ENCODE results near the gene AJAP1.

- TF ChIP-seq, protein P1, sequence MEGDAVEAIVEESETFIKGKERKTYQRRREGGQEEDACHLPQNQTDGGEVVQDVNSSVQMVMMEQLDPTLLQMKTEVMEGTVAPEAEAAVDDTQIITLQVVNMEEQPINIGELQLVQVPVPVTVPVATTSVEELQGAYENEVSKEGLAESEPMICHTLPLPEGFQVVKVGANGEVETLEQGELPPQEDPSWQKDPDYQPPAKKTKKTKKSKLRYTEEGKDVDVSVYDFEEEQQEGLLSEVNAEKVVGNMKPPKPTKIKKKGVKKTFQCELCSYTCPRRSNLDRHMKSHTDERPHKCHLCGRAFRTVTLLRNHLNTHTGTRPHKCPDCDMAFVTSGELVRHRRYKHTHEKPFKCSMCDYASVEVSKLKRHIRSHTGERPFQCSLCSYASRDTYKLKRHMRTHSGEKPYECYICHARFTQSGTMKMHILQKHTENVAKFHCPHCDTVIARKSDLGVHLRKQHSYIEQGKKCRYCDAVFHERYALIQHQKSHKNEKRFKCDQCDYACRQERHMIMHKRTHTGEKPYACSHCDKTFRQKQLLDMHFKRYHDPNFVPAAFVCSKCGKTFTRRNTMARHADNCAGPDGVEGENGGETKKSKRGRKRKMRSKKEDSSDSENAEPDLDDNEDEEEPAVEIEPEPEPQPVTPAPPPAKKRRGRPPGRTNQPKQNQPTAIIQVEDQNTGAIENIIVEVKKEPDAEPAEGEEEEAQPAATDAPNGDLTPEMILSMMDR (conservative IDR thresholded peaks at IDR 0.05; ENCODE audit: low read depth in 2 of 2), result no peak
- TF ChIP-seq EZH2 (IDR thresholded peaks at IDR 0.05; ENCODE audit: low read depth, unreplicated experiment), result no peak
- TF ChIP-seq POLR2AphosphoS5 (IDR thresholded peaks at IDR 0.05; ENCODE audit: low read depth), result no peak
- no peak for TF ChIP-seq REST (IDR thresholded peaks at IDR 0.05; ENCODE audit: unreplicated experiment)
- TF ChIP-seq ETS1 (IDR thresholded peaks at IDR 0.05), result no peak
- TF ChIP-seq EZH2phosphoT487 (IDR thresholded peaks at IDR 0.05; ENCODE audit: unreplicated experiment), result no peak
- TF ChIP-seq ZNF114 (CRISPR knock-in tag; IDR thresholded peaks at IDR 0.05), result no peak
- no peak for TF ChIP-seq STAT1 (IDR thresholded peaks at IDR 0.05; ENCODE audit: unreplicated experiment)
Measured at GRCh38 chr1:4745560-4745959, 91.2 kb downstream of the AJAP1 start.

All from GM23338 (cell line).